ENCODE data around the gene FAM200B. TPM values are rescaled to one million over a fixed set of nuclear protein-coding genes. Genes with fewer than 3 reads are reported as not detected.

The FAM200B gene
- total and polyA plus RNA-seq, 2 of the 4 experiments (the other 2 are of a cell fraction), result 16.7 to 18.5 TPM

DNA sequence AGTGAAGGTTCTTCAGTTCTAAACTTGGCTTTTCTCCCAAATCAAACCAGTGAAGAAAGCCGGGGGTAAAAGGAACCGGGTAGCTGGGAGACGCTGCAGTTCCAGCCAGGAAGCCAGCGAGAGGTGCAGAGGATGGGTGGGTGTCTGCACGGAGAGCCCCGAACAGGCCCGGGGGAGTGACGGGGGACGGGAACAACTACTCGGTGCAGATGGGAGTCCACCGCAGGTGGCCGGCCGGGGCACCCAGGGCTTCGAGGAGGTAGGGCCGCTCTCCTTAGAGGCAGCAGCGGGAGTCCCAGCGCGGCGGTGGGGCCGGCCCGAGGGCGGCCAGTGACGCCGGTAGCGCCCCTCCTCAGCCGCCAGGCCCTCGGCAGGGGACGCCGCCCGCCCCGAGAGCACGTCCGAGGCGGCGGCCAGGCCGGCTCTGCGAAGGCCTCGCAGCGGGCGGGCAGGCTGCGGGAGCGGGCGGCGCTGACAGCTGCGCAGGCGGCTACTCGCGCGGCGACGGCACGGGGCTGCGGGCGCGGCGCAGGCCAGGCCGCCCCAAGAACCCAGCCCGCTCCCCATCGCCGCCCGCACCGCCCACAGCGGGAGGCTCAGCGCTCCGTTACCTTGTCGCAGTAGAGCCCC, 26.9 kb upstream of the FAM200B start:
- Histone ChIP-seq H4K20me1 (ENCODE audit: insufficient read depth, low read length) (peaks cover 21% of the 10 kb centered on the region; the same call in 1 of the 2 replicates), H3K56ac (ENCODE audit: extremely low read depth, insufficient read depth, low read length) (peak overlapping the region; percentile 77), H2BK15ac (ENCODE audit: low read depth, low read length) (no peak overlapping the region), H3K27me3 (ENCODE audit: control insufficient read depth, insufficient read depth, low read length) (no peaks in the 10 kb centered on the region), H4K91ac (ENCODE audit: insufficient read depth, low read depth, low read length) (peak overlapping the region; percentile 90), H3K18ac (ENCODE audit: low read depth, low read length) (peak overlapping the region; percentile 87), H2BK20ac (ENCODE audit: low read depth, low read length) (no peak overlapping the region), H3K79me1 (ENCODE audit: low read depth in 1 of 2, low read length in 2 of 2) (peaks cover 7 to 27% of the 10 kb centered on the region in 2 experiments; a peak in 3 of 4 replicates), H3K9ac (ENCODE audit: low read depth, low read length) (peak overlapping the region; percentile 98), H2BK5ac (ENCODE audit: low read depth, low read length, poor library complexity, severe bottlenecking) (peak overlapping the region; percentile 99), H3K14ac (replicated peaks; ENCODE audit: low read depth, low read length) (peak overlapping the region; percentile 99), H4K8ac (ENCODE audit: low read depth in 2 of 2, low read length in 2 of 2) (peak overlapping the region; percentile 88 to 91; a peak in 2 of 4 replicates), H2AK5ac (ENCODE audit: low read depth, low read length) (peak overlapping the region; percentile 92), H3K23ac (ENCODE audit: low read depth, low read length) (peak overlapping the region; percentile 94; the same call in 1 of the 2 replicates), H3K4me3 (ENCODE audit: insufficient read depth, low read depth, low read length) (peak overlapping the region; percentile 96), H2BK120ac (ENCODE audit: low read depth, low read length) (peak overlapping the region; percentile 89), H3K4me1 (ENCODE audit: control insufficient read depth, insufficient read depth, low read length) (peaks cover 13% of the 10 kb centered on the region), H3K36me3 (ENCODE audit: control insufficient read depth, insufficient read depth, low read length) (no peaks in the 10 kb centered on the region), H3K9me3 (ENCODE audit: control insufficient read depth, insufficient read depth, low read length) (no peaks in the 10 kb centered on the region), H3K4ac (ENCODE audit: low read depth, low read length) (peak overlapping the region; percentile 94), H2AK9ac (replicated peaks; ENCODE audit: low read depth, low read length, poor library complexity) (peak overlapping the region; percentile 95), H2AFZ (replicated peaks; ENCODE audit: low read length, poor library complexity) (peak overlapping the region; percentile 99), H3K4me2 (ENCODE audit: low read depth, low read length) (peak overlapping the region; percentile 93), H3K9me1 (ENCODE audit: insufficient read depth, low read length) (no peaks in the 10 kb centered on the region), H3K27ac (ENCODE audit: insufficient read depth, low read length) (peak overlapping the region; percentile 97), H4K5ac (ENCODE audit: low read depth, low read length) (peak overlapping the region; percentile 86)
- ChIA-PET POLR2A (ENCODE audit: unreplicated experiment) (no interaction called here), CTCF (interaction anchor here (0.5 to 1.6 kb wide), 3 partner anchors 9 to 1817 kb away, joined by 3 to 4 read pairs (median 3); no protein-coding TSS in a partner anchor)
- BruUV-seq (replicated peaks), result no TSS peak
- WGBS, 2 experiments (ENCODE audit: extremely low coverage in 2 of 2, insufficient read length in 1 of 2), result 0% methylated on average over 8 of the region's 66 CpGs; no CpG with 5 or more reads in 1 of the 2 experiments
- ATAC-seq (ENCODE audit: low read depth), result peak; percentile 60
- peak; percentile 24 for DNase-seq
- intact Hi-C loops (cut with micrococcal nuclease) (loop anchor here (2.0 to 5.0 kb wide), 3 partner anchors 26 to 417 kb away; partner anchors contain the start of gene FAM200B), in situ Hi-C loops (cut with MboI; ENCODE audit: low sequenced_read_pairs) (no loop called here), dilution Hi-C loops (cut with HindIII; ENCODE audit: low sequenced_read_pairs, unreplicated experiment) (no loop called here)
- no peak for TF ChIP-seq RCOR1 (IDR thresholded peaks at IDR 0.05; ENCODE audit: insufficient replicate concordance, low read length)
- no peak for TF ChIP-seq RAD21 (IDR thresholded peaks at IDR 0.05; ENCODE audit: low read length)
- no peak; the same call in 1 of the 2 replicates for TF ChIP-seq MXI1 (IDR thresholded peaks at IDR 0.05; ENCODE audit: borderline replicate concordance, low read depth, low read length)
- no peak for TF ChIP-seq CEBPB (IDR thresholded peaks at IDR 0.05; ENCODE audit: low read depth, low read length)
- TF ChIP-seq CTCF (conservative IDR thresholded peaks at IDR 0.05; ENCODE audit: low read depth, low read length), result no peak
- no peak for TF ChIP-seq RFX5 (IDR thresholded peaks at IDR 0.05; ENCODE audit: low read depth, low read length)
- no peak for TF ChIP-seq CHD1 (IDR thresholded peaks at IDR 0.05; ENCODE audit: low read depth, low read length)
- TF ChIP-seq BHLHE40 (IDR thresholded peaks at IDR 0.05; ENCODE audit: low read depth, low read length), result no peak
- TF ChIP-seq POLR2A (IDR thresholded peaks at IDR 0.05; ENCODE audit: low read depth, low read length), result no peak; the same call in 1 of the 2 replicates
- TF ChIP-seq ELK1 (IDR thresholded peaks at IDR 0.05; ENCODE audit: borderline replicate concordance, low read depth, low read length), result no peak
- no peak for TF ChIP-seq FOS (IDR thresholded peaks at IDR 0.05; ENCODE audit: low read depth, low read length)
- no peak for TF ChIP-seq SMC3 (IDR thresholded peaks at IDR 0.05; ENCODE audit: low read depth, low read length)
- TF ChIP-seq MAZ (IDR thresholded peaks at IDR 0.05; ENCODE audit: borderline replicate concordance, low read depth, low read length), result no peak
- no peak for TF ChIP-seq USF2 (IDR thresholded peaks at IDR 0.05; ENCODE audit: low read depth, low read length)
- TF ChIP-seq MAFK (IDR thresholded peaks at IDR 0.05; ENCODE audit: low read depth, low read length), result no peak

All from IMR-90 (cell line).